HL-60 (cell line): ENCODE data around the gene NAT9.

Experiments used
- DNase-seq, 2 experiments: peaks; one replicate each; pipeline ENCODE4 v3.0.0-alpha.2; 2010 to 2020; ENCODE audit warnings: low read depth in 1 of 2, low spot score in 1 of 2
- H3K27ac ChIP-seq: fragments of 250-450 bp; sonication (Bioruptor Pico); replicated peaks from 2 replicates; pipeline ENCODE4 v1.5.1; 2020; ENCODE audit warnings: mild to moderate bottlenecking, moderate library complexity
- H3K27me3 ChIP-seq: fragments of 250-450 bp; sonication (Bioruptor Pico); 2 replicates; pipeline ENCODE4 v1.5.1; 2021; ENCODE audit warnings: mild to moderate bottlenecking, moderate library complexity; ENCODE audit not compliant: insufficient read depth, poor library complexity, severe bottlenecking
- H3K4me3 ChIP-seq: replicated peaks from 2 replicates; pipeline ENCODE4 v1.5.1; 2011; ENCODE audit warnings: mild to moderate bottlenecking, control low read depth, low read length; ENCODE audit not compliant: insufficient read depth
- GABPA ChIP-seq: IDR thresholded peaks from 2 replicates; pipeline ENCODE4 v1.6.1; 2012; ENCODE audit warnings: low read depth
- POLR2AphosphoS5 ChIP-seq: IDR thresholded peaks from 2 replicates; pipeline ENCODE4 v1.6.1; 2012; ENCODE audit warnings: low read depth
- REST ChIP-seq: IDR thresholded peaks from 2 replicates; pipeline ENCODE4 v1.6.1; 2012; ENCODE audit warnings: low read depth; ENCODE audit not compliant: insufficient replicate concordance
- SPI1 ChIP-seq: IDR thresholded peaks from 2 replicates; pipeline ENCODE4 v1.6.1; 2012; ENCODE audit warnings: low read depth, mild to moderate bottlenecking, borderline replicate concordance
- TF ChIP-seq, protein P1 (sequence below): IDR thresholded peaks from one replicate; pipeline ENCODE4 v1.5.1; 2011; ENCODE audit warnings: low read length, control low read depth, inconsistent platforms; ENCODE audit not compliant: insufficient read depth

The NAT9 gene

GRCh38 chr17:74796866-74797265, 20.7 kb upstream of the NAT9 start:
- no peak for TF ChIP-seq SPI1
- H3K27ac ChIP-seq: no peak overlapping the region
- no peak for DNase-seq
- H3K27me3 ChIP-seq: no peaks in the 10 kb centered on the region
- H3K4me3 ChIP-seq: no peak overlapping the region

- no peak overlapping the region for H3K27ac ChIP-seq
- TF ChIP-seq GABPA (no peak), REST (no peak), SPI1 (no peak), POLR2AphosphoS5 (no peak)
- TF ChIP-seq, protein P1, sequence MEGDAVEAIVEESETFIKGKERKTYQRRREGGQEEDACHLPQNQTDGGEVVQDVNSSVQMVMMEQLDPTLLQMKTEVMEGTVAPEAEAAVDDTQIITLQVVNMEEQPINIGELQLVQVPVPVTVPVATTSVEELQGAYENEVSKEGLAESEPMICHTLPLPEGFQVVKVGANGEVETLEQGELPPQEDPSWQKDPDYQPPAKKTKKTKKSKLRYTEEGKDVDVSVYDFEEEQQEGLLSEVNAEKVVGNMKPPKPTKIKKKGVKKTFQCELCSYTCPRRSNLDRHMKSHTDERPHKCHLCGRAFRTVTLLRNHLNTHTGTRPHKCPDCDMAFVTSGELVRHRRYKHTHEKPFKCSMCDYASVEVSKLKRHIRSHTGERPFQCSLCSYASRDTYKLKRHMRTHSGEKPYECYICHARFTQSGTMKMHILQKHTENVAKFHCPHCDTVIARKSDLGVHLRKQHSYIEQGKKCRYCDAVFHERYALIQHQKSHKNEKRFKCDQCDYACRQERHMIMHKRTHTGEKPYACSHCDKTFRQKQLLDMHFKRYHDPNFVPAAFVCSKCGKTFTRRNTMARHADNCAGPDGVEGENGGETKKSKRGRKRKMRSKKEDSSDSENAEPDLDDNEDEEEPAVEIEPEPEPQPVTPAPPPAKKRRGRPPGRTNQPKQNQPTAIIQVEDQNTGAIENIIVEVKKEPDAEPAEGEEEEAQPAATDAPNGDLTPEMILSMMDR: no peak
- H3K4me3 ChIP-seq: no peak overlapping the region
- DNase-seq: no peak
- no peaks in the 10 kb centered on the region for H3K27me3 ChIP-seq
Observed at GRCh38 chr17:74796211-74796610, 20.1 kb upstream of the NAT9 start.

GRCh38 chr17:74795327-74796020, 19.3 kb upstream of the NAT9 start:
- H3K4me3 ChIP-seq: no peak overlapping the region
- no peaks in the 10 kb centered on the region for H3K27me3 ChIP-seq
- no peak for TF ChIP-seq POLR2AphosphoS5
- TF ChIP-seq, protein P1: no peak

GRCh38 chr17:74792586-74793105, 16.5 kb upstream of the NAT9 start:
- H3K27ac ChIP-seq: no peak overlapping the region
- DNase-seq: no peak
- no peak overlapping the region for H3K4me3 ChIP-seq
- no peaks in the 10 kb centered on the region for H3K27me3 ChIP-seq
- TF ChIP-seq, protein P1: no peak
- no peak for TF ChIP-seq POLR2AphosphoS5
- TF ChIP-seq GABPA: no peak
- TF ChIP-seq REST: no peak
- TF ChIP-seq SPI1: no peak

More at GRCh38 chr17:74795327-74796020, 19.3 kb upstream of the NAT9 start:
- H3K27ac ChIP-seq: no peak overlapping the region
- DNase-seq: no peak
